ENCODE measurements around the gene GLI3.

GLI3 gene

DNA sequence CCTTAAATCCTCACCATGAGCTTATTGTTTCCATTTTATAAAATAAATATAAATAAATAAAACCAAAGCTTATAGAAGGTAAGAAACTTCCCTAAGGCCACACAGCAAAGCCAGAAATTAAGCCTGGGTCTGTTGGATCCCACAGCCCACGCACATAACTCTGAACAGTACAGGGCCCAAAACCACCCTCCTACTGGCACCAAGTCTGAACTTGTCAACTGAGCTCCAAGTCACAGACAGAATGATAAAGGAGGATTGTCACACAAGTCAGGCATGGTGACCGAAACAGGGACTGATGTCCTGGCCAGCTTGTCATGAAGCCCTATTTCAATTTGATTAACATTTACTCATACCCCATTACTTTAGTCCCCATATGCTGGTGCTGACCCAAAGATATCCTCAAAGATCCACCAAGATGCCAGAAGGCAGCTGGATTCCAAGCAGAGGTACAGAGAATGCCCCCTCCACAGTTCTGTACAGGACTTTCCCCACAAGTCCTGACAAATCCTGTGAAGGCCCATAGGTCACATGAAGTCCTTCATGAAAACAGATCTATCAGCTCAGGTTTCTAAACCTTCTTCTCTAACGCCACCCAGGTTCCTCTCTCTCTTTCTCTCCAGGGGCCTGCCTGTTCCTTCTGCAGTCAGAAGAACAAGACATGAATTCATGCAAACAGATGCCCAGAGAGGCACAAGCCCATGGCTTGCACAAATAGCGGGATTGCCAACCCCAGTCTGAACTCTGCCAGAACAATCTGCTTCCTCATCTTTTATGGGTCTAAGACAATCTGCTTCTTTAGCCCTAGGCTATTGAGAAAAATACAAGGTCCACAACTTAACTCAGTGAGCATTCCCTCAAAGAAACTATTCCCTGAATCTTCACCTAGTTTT, 60.9 kb downstream of the GLI3 start:
- no peak for DNase-seq (ENCODE audit: low spot score)

DNA sequence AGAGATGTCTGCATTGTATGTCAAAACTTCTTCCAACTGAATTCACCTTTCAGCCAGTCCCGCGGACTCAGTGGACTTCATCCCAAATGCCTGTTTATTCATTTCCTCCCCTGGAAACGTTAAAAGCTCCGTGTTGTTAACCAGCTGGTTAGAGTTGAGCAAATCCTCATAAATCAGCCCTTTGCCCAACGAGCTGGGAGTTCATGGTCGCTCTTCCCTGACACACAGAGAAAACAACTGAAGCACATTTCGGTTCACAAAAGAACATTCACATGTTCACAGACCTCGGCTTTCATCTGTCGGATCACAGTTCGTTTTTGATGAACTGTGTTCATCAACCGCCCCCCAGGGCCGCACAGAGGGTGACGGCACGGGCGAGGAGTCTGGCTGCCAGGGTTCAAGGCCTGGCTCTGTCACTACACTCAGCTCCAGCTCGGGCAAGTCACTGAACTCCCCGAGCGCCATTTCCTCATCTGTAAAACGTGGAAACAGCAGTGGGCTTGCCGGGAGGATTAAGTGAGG, 62.6 kb downstream of the GLI3 start:
- no peak for DNase-seq (ENCODE audit: low spot score)

DNA sequence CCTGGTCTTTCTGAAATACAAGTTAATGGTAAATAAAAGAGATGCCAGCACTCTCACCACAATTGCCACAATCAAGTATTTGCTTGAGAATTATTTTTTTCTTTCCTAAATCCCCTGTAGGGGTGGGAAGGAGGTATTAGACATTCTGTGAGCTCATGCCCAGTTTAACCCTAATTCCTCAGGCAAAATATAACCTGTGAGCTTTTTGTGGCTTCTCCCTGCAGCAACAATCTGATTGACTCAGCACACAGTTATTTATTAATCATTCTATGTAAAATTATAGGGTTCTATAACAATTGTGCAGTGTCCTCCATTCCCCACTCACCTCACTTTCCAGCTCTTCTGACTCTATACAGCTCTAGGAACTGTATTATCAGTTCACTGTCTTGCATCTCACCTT, 66.3 kb downstream of the GLI3 start:
- DNase-seq (ENCODE audit: low spot score), result no peak

DNA sequence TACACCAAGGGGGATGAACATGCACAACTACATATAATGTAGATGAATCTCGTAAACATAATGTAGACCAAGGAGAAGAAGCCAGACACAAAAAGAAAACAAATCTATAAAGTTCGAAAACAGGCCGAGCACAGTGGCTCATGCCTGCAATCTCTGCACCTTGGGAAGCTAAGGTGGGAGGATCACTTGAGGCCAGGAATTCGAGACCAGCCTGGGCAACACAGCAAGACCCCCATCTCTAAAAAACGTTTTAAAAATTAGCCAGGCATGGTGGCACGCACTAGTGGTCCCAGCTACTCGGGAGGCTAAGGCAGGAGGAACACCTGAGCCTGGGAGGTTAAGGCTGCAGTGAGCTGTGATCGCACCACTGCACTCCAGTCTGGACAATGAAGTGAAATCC, 68.5 kb downstream of the GLI3 start:
- DNase-seq (ENCODE audit: low spot score), result no peak

DNA sequence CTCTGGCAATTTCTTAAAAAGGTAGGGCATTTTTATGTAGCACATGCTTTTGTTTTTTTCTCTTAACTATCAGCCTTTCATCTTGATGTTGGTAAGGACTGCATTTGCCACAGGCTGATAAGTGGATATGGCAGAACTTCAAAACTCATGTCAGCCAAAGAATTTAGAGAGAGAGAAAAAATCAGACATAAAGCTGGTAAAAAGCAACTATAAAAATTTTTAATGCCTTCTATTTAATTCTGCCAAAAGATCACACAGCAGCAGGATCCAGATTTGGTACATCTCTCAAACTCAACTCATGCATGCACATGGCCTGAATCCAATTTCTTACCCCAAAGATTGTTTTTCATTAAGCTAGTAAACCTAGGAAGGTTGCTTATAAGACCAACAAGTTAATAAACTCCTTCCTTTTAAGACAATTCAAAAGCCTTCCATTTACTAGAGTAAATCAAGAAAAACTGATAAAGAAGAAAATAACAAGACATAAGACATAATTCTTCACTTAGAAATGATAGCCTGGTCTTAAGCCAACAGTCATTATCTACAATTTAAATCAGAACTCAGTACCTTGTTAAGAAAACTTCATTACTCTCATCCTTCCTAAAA, 69.3 kb downstream of the GLI3 start:
- DNase-seq (ENCODE audit: low spot score), result no peak

DNA sequence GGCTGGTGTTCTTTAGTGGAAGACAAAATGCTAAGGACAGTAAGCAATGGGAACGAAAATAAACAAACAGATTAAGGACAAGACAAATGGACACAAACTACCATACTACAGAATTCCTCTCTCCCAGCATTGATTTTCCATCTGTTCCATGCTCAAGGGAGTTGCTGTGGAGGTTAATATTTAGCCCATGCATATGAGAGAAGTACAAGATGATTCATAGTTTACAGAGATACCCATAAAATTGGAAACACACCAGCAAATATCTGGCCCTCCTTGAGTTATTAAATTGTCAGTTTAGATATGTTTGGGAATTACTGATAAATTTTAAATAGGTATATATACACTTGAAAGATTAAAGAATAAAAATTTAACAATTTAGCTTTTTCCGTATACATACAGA, 69.8 kb downstream of the GLI3 start:
- DNase-seq (ENCODE audit: low spot score), result no peak

DNA sequence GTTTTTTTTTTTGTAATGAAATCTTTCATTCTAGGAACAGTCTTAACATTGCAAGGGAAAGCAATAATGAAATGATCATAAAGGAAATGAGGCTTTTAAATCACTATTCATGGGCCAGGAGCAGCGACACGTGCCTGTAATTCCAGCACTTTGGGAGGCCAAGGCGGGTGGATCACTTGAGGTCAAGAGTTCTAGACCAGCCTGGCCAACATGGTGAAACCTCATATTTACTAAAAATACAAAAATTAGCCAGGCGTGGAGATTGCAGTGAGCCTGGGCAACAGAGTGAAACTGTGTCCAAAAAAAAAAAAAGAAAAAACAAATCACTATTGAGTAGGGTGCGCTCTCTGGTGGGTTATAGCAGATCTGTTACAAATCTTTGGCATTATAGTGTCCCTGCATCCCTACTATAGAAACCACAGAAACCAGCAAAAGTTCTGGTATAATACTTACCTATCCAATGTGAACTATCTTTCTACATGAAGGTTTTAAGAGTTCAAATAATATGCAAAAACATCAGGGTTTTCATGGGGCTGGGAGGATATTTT, 72.1 kb downstream of the GLI3 start:
- no peak for DNase-seq (ENCODE audit: low spot score)

DNA sequence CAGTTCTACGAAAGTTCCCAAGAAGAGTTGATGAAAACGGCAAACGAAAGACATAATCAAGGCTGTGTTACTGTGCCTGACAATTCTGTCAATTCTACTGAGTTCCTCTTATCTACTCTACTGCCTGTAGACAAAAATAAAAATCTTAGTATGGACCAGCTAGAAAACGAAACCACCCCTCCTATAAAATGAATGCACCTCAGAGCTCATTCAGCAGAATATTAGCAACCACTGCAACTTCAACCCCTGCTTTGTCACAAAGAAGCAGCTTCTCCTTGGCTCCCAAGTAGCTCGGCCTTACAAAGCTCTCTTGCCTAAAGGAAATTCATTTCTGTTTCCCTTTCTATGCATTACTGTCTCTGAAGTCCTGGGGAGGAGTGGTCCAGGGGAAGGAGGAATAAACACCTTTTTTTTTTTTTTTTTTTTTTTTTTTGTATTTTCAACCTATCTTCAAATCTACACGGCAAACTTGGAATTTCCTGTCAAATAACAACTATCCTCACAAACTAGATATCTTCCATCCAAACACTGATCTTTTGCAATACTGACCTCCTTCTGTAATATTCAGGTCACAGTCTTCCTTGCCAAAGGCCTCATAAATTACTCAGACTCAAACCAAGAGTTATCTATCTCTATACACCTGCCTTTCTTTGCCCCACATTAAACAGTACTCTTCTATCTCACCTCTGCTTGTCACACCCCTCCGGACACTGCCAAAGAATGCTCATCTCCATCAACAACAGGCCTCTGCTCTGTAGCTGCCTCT, 74.3 kb downstream of the GLI3 start:
- DNase-seq (ENCODE audit: low spot score), result no peak

DNA sequence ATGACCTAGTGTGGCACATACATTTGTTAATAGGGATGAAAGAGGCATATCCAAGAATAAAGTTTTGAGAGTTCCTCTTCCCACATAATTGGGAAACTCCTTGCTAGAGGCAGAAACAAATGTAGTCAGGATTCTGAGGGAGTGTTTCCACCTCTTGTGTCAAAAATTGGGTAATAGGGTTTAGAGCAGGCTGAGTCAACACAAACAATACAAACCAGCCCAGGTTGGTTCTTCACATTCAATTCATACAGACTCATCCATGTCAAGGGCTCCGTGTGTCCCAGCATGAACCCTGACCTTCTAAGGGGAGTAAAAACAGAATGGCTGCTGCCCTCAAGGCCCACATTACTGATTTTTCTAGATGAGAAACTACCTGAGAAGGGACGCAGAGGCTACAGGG, 75.3 kb downstream of the GLI3 start:
- no peak for DNase-seq (ENCODE audit: low spot score)

DNA sequence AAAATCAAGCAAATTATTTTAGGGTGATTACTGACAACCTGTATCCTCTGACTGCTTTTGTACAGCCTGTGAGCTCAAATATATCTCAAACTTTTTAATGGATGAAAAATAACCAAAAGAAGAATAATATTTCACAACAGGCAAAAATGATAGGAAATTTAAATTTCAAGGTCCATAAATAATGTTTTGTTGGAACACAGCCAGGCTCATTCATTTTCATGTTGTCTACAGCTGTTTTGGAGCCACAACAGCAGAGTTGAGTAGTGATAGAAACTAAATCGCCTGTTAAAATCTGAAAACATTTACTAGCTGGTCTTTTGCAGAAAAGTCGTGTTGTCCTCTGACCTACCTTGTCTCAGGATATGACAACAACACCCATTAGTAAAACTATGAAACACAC, 75.9 kb downstream of the GLI3 start:
- DNase-seq (ENCODE audit: low spot score), result no peak

DNA sequence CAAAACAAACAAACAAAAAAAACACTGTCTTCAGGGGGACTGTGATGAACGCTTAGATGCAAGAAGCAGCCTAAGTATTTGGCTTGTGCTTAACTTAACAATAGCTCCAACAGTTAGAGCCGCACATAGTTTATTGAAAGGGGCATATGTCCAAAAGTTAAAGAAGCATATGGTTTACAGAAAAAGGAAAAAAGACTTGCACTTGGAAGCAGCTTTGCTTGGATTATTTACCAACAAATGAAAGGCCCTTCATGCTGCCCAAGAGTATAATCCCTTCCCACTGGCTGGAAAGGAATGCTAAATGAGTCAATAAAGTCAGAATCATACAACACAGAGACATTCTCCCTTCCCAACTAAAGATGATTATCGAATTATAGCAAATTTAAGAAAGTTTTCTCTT, 77.9 kb downstream of the GLI3 start:
- no peak for DNase-seq (ENCODE audit: low spot score)

DNA sequence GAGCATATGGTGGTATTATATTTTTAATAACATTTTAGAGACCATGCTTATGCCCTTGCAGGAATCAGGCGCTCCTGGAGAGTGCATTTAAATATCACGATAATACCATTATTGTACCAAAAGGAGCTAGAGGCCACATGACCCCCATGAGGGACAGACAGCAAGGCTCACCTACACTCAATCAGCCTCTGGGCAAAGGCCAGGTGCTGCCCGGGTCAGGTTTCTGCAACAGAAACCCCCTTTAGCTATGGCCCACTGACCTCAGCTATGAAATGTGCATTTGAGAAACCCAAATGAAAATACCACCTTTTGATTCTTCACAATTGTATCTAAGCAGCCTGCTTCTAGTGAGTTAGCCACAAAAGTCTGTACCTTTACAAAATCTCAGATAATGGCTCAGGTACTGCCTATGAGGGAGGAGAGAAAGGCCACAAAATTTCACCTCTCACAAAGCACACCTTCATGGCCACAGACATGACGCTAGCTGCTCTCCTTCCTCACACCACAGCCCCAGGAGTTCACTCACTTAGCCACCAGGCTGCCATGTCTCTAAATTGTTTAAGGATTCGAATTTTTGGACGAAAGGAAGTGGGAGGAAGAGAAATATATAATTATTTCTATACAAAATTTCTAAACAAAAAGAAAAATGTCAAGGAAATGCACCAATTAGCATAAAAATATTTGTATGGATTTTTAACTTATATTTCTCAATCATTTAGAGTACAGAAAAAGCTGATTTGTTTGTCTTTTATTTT, 79.9 kb downstream of the GLI3 start:
- DNase-seq (ENCODE audit: low spot score), result no peak

DNA sequence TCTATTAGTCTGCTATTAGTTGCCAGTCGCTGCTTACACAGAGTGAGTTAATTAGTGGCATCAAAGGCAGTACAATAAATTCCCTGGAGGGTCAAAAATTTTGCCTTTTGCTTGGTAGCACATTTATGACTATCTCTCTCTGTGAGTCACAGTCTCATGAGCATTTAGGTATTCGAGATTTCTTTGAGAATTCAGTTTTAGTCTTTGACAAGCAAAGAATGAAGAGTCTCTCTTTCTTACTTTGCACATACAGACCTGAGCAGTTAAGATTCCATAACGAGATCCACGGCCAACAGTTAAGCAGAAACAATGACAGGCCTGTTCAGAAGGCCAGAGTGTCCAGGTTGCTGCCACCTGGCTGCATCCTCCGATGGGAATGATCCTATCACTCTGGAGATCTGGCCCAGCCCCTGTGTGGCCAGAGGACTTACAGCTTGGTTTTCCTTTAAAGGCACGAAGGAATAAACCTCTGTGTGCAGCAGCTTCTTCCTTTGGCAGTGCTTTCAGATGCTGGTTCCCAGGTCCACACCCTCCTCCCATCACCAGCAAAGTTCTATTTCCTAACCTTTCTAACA, 80.6 kb downstream of the GLI3 start:
- DNase-seq (ENCODE audit: low spot score), result no peak

DNA sequence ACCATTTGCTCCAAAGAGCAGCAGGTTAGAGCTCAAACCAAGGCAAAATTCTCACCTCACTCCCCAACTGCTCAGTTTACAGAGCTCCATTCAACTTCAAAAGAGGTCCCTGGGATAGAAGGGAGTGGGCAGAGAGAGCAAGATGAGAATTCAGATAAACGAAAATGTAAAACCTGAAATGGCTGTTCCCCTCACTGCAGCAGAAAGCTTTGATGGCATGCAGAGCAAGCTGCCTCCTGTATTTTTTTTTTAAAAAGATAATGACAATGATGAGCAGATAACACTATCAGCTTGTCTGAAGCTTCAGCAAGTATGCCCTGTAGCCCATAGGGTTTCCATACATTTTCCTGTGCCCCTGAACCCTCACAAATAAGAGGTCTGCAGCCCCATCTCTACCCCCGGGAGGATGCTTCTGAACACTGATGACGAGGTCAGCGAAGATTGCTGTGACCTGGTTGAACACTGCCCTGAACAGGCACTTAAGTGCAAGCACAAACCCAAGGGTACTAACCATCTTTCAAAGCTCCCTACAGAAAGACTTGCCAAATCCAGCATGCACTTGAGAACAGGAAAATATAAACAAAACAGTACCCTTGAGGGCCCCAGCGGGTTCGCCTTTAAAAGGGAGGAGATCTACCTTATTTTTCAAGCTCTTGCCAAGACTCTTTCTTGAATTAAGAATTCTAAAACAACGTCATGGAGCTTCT, 81.3 kb downstream of the GLI3 start:
- no peak for DNase-seq (ENCODE audit: low spot score)

DNA sequence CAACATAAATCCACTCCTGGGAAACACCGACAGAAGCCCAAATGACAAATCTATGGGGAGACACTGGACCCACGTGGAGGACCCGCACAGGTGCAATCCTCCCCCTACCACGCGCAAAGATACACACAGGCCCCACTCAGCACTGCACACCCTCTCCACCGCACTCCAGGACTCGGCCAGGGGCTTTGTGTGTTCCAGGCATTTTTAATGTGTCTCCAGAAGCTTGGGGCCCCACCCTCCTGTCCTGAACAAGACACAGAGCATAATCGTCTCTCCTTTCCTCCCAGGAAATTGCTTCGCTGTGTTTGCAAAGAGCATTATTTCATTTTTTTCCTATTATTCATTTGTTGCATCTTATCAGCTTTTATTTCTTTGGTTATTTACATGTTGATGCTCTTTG, 82.8 kb downstream of the GLI3 start:
- no peak for DNase-seq (ENCODE audit: low spot score)

DNA sequence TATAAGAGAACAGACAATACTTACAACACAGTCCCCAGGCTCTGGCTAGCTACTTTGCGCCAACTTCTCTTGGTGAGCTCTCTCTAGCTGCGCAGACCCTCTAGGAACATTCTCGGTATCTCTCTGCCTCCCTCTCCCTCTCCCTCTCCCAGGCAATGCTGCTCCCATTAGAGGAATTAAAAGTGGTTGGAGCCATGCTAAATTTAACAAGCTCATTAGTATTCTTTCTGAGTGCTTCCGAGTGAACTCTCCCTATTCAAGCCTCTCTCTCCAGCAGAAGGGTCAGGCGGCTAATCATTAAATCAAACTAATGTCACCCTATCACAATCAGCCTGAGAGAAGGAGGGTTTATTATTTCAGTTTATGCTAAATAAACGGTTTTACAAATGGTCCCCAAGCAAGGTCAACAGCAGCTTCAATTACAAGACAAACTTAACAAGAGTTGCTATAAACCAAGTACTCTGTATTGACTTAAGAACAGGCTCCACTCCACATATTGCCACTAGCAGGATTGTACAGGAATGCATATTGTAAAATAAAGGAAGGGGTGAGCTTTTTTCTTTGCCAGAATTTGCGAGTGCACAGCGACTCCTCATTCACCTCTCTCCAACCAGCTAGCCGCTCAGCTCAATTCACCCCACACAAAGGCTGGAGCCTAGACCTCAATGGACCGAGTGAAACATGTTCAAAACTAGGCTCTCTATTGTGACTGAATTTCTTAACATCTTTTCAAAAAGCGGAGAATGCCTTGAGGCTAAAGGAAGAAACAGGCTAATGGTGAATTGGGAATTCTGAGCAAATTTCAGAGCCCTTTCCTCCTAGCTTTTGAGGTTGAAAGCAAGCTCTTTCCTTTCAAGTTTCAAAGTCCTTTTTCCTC, 84.4 kb downstream of the GLI3 start:
- no peak for DNase-seq (ENCODE audit: low spot score)

DNA sequence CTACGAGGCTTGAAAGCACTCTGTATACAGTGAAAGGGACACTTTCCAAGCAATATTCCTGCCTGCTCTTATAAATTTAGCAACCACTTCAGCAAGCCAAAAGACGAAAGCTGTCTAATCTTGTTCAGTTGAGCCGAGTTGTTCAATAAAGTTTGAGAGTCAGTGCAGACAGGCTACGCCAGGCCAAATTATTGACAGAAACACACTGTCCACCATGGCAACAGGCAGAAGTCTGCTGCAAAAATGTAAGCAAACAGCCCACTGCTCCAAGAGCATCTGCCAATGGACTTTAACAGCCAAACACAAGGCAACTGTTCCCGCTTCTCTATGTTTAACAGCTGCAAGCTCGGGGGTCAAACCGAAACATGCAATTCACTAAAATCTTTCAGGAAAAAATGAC, 85.7 kb downstream of the GLI3 start:
- no peak for DNase-seq (ENCODE audit: low spot score)

DNA sequence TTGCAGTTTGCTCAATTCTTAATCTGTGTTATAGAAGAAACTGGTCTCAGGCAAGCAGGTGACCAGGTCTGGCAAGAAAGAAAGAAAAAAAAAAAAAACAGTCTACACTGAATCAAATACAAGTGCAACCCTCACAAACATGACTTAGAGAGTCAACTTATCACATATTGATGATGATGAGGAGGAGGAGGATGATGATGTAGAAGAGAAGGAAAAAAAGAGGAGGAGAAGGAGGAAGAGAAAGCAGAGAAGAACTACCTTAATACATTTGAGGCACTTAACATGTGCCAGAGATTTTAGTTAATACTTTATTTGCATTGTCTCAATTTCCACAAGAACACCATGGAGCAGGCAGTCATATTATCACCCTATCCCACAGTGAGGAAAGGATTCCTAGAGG, 91.5 kb downstream of the GLI3 start:
- no peak for DNase-seq (ENCODE audit: low spot score)

DNA sequence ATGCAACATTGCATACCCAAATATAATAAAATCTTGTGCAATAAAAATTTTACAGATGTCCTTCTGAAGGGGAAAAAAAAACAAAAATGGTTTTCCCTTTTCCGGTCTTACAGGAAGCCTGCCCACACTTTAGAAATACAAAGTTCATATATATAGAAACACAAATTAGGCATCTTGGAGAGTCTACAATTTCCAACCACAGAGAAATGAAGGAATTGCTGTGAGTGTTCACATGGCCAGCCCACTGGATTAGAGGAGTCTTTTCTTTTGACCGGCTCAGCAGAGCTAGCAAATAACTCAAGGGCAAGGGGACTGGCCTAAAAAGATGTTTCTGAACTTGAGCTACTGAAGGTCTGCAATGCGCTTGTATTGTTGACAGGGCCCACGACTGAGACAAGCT, 92.4 kb downstream of the GLI3 start:
- no peak for DNase-seq (ENCODE audit: low spot score)

Measured in CD4-positive, alpha-beta T cell treated with Interleukin-2 at 100 ng/mL for 4 hours (primary cell).